Measurements from ENCODE around the gene SH3RF3. TPM values are rescaled to one million over a fixed set of nuclear protein-coding genes. Genes with fewer than 3 reads are reported as not detected.

SH3RF3 gene
- total RNA-seq, 1 experiment from 2014 or later: 0.87 TPM

GRCh38 chr2:109332880-109333279 lies 203.9 kb downstream of the SH3RF3 start:
- DNase-seq (ENCODE audit: low spot score): no peak

- peak; percentile 35 for DNase-seq (ENCODE audit: low spot score)
Measured at GRCh38 chr2:109333414-109334210, 204.6 kb downstream of the SH3RF3 start.

- DNase-seq (ENCODE audit: low spot score): peak; percentile 70
Measured at GRCh38 chr2:109335631-109336176, 206.7 kb downstream of the SH3RF3 start.

- no peak for DNase-seq (ENCODE audit: low spot score)
Measured at GRCh38 chr2:109336296-109336695, 207.3 kb downstream of the SH3RF3 start.

GRCh38 chr2:109337221-109337620 lies 208.2 kb downstream of the SH3RF3 start:
- DNase-seq (ENCODE audit: low spot score): no peak

GRCh38 chr2:109339519-109339966 lies 210.5 kb downstream of the SH3RF3 start:
- DNase-seq (ENCODE audit: low spot score): peak; percentile 53

GRCh38 chr2:109340381-109340780 lies 211.4 kb downstream of the SH3RF3 start:
- DNase-seq (ENCODE audit: low spot score): no peak

GRCh38 chr2:109341355-109342255 lies 212.6 kb downstream of the SH3RF3 start:
- DNase-seq (ENCODE audit: low spot score): no peak

GRCh38 chr2:109342256-109342850 lies 213.3 kb downstream of the SH3RF3 start:
- no peak for DNase-seq (ENCODE audit: low spot score)

- no peak for DNase-seq (ENCODE audit: low spot score)
Measured at GRCh38 chr2:109342930-109343329, 213.9 kb downstream of the SH3RF3 start.

GRCh38 chr2:109343460-109343859 lies 214.5 kb downstream of the SH3RF3 start:
- DNase-seq (ENCODE audit: low spot score): no peak

GRCh38 chr2:109344270-109344805 lies 215.3 kb downstream of the SH3RF3 start:
- no peak for DNase-seq (ENCODE audit: low spot score)

GRCh38 chr2:109345091-109345490 lies 216.1 kb downstream of the SH3RF3 start:
- no peak for DNase-seq (ENCODE audit: low spot score)

- no peak for DNase-seq (ENCODE audit: low spot score)
Measured at GRCh38 chr2:109345653-109346480, 216.9 kb downstream of the SH3RF3 start.

- no peak for DNase-seq (ENCODE audit: low spot score)
Measured at GRCh38 chr2:109346601-109347228, 217.7 kb downstream of the SH3RF3 start.

GRCh38 chr2:109347626-109348025 lies 218.6 kb downstream of the SH3RF3 start:
- no peak for DNase-seq (ENCODE audit: low spot score)

- no peak for DNase-seq (ENCODE audit: low spot score)
Measured at GRCh38 chr2:109348190-109348589, 219.2 kb downstream of the SH3RF3 start.

GRCh38 chr2:109348671-109349502 lies 219.9 kb downstream of the SH3RF3 start:
- no peak for DNase-seq (ENCODE audit: low spot score)
